HFFc6 (cell line): ENCODE data around the gene RNF182. TPM values are rescaled to one million over a fixed set of nuclear protein-coding genes. Genes with fewer than 3 reads are reported as not detected.

Experiments
- DNase-seq: peaks from one replicate; pipeline ENCODE4 v3.0.0-alpha.2; 2018
- H3K27ac Mint-ChIP-seq: 2 replicates; pipeline ENCODE4 v1.8.0; 2020; ENCODE audit warnings: mild to moderate bottlenecking, mixed read lengths
- H3K27me3 Mint-ChIP-seq: 2 replicates; pipeline ENCODE4 v1.8.0; 2021; ENCODE audit warnings: mild to moderate bottlenecking, moderate library complexity, mixed read lengths; ENCODE audit not compliant: insufficient read depth
- H3K36me3 Mint-ChIP-seq: 2 replicates; pipeline ENCODE4 v1.8.0; 2021; ENCODE audit warnings: low read depth, mixed read lengths
- H3K4me1 Mint-ChIP-seq: 2 replicates; pipeline ENCODE4 v1.8.0; 2020; ENCODE audit warnings: low read depth, mixed read lengths
- H3K4me3 Mint-ChIP-seq: 2 replicates; pipeline ENCODE4 v1.8.0; 2020; ENCODE audit warnings: mild to moderate bottlenecking, moderate library complexity, mixed read lengths
- H3K9me3 Mint-ChIP-seq: 2 replicates; pipeline ENCODE4 v1.8.0; 2020; ENCODE audit warnings: mild to moderate bottlenecking, mixed read lengths
- CTCF ChIP-seq: fragments of 200-600 bp; sonication (generic); IDR thresholded peaks from 2 replicates; pipeline ENCODE4 v1.5.0; 2021; ENCODE audit warnings: antibody characterized with exemption, mild to moderate bottlenecking
- total RNA-seq, 6 experiments: library from RNA; stranded (reverse); fragmentation: NEBNext Ultra II Directional; extraction: Animal tissue kit (Norgen Biotek cat#: 25700); gene quantifications; 2 replicates in 1 of 6; 3 replicates in 5 of 6; pipeline ENCODE4 v1.2.3, GENCODE V29; 2021

RNF182 gene
- total RNA-seq, 6 experiments from 2014 or later = 0.48 to 6.1 (median 0.84) TPM

- TF ChIP-seq CTCF = no peak
- Mint-ChIP-seq H3K4me3 (no peak overlapping the region), H3K9me3 (peaks cover 2% of the 10 kb centered on the region; the same call in 1 of the 2 replicates), H3K27me3 (peaks cover 3% of the 10 kb centered on the region; the same call in 1 of the 2 replicates), H3K27ac (no peak overlapping the region), H3K36me3 (peaks cover 3% of the 10 kb centered on the region; the same call in 1 of the 2 replicates), H3K4me1 (peaks cover 43% of the 10 kb centered on the region)
- no peak for DNase-seq
Measured at GRCh38 chr6:13993416-13993815, 68.7 kb downstream of the RNF182 start.

- TF ChIP-seq CTCF = no peak
- Mint-ChIP-seq H3K36me3 (peaks cover 5% of the 10 kb centered on the region; the same call in 1 of the 2 replicates), H3K27me3 (no peaks in the 10 kb centered on the region; the same call in 1 of the 2 replicates), H3K4me1 (peaks cover 29% of the 10 kb centered on the region), H3K9me3 (peaks cover 5% of the 10 kb centered on the region; the same call in 1 of the 2 replicates), H3K27ac (no peak overlapping the region), H3K4me3 (no peak overlapping the region)
- no peak for DNase-seq
Measured at GRCh38 chr6:13998356-13998755, 73.6 kb downstream of the RNF182 start.

GRCh38 chr6:14000901-14001300 is 76.1 kb downstream of the RNF182 start:
- peaks cover 5% of the 10 kb centered on the region; the same call in 1 of the 2 replicates for H3K9me3 Mint-ChIP-seq
- no peak for TF ChIP-seq CTCF
- H3K4me1 Mint-ChIP-seq = peaks cover 18% of the 10 kb centered on the region
- H3K27me3 Mint-ChIP-seq = no peaks in the 10 kb centered on the region; the same call in 1 of the 2 replicates
- peaks cover 9% of the 10 kb centered on the region; the same call in 1 of the 2 replicates for H3K36me3 Mint-ChIP-seq
- H3K4me3 Mint-ChIP-seq = peak overlapping the region; percentile 75
- no peak for DNase-seq
- peak overlapping the region; percentile 95 for H3K27ac Mint-ChIP-seq

GRCh38 chr6:14001329-14002012 is 76.7 kb downstream of the RNF182 start:
- Mint-ChIP-seq H3K4me3 (peak overlapping the region; percentile 75), H3K9me3 (peaks cover 5% of the 10 kb centered on the region; the same call in 1 of the 2 replicates), H3K27ac (peak overlapping the region; percentile 95), H3K36me3 (peaks cover 9% of the 10 kb centered on the region; the same call in 1 of the 2 replicates), H3K4me1 (peaks cover 18% of the 10 kb centered on the region), H3K27me3 (no peaks in the 10 kb centered on the region; the same call in 1 of the 2 replicates)
- DNase-seq = peak; percentile 99
- no peak for TF ChIP-seq CTCF

GRCh38 chr6:14002176-14002947 is 77.6 kb downstream of the RNF182 start:
- TF ChIP-seq CTCF = no peak
- Mint-ChIP-seq H3K36me3 (peaks cover 9% of the 10 kb centered on the region; the same call in 1 of the 2 replicates), H3K4me1 (peaks cover 18% of the 10 kb centered on the region), H3K27me3 (no peaks in the 10 kb centered on the region; the same call in 1 of the 2 replicates), H3K9me3 (peaks cover 5% of the 10 kb centered on the region; the same call in 1 of the 2 replicates), H3K27ac (peak overlapping the region; percentile 95), H3K4me3 (peak overlapping the region; percentile 75)
- no peak for DNase-seq
